ENCODE measurements around the gene DDX1.

- TF ChIP-seq, protein P1, sequence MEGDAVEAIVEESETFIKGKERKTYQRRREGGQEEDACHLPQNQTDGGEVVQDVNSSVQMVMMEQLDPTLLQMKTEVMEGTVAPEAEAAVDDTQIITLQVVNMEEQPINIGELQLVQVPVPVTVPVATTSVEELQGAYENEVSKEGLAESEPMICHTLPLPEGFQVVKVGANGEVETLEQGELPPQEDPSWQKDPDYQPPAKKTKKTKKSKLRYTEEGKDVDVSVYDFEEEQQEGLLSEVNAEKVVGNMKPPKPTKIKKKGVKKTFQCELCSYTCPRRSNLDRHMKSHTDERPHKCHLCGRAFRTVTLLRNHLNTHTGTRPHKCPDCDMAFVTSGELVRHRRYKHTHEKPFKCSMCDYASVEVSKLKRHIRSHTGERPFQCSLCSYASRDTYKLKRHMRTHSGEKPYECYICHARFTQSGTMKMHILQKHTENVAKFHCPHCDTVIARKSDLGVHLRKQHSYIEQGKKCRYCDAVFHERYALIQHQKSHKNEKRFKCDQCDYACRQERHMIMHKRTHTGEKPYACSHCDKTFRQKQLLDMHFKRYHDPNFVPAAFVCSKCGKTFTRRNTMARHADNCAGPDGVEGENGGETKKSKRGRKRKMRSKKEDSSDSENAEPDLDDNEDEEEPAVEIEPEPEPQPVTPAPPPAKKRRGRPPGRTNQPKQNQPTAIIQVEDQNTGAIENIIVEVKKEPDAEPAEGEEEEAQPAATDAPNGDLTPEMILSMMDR (IDR thresholded peaks at IDR 0.05) = no peak
- no peak for TF ChIP-seq EZH2 (IDR thresholded peaks at IDR 0.05; ENCODE audit: borderline replicate concordance, insufficient read depth, low read depth, low read length, poor library complexity, severe bottlenecking)
Measured at GRCh38 chr2:15652252-15652651, 60.6 kb downstream of the DDX1 start.
